Measurements from ENCODE around the gene ASPSCR1. TPM values are rescaled to one million over a fixed set of nuclear protein-coding genes. Genes with fewer than 3 reads are reported as not detected.
A peak's percentile ranks its signal among the peaks of the same experiment; 100 is the strongest.

The ASPSCR1 gene
- total and polyA plus RNA-seq, 2 of the 4 experiments (the other 2 are of a cell fraction): 7.2 to 17.2 TPM

GRCh38 chr17:82017612-82018151 is 40.3 kb downstream of the ASPSCR1 start:
- Histone ChIP-seq H4K20me1 (ENCODE audit: insufficient read depth, low read length) (peaks cover 24% of the 10 kb centered on the region), H2AK9ac (replicated peaks; ENCODE audit: low read depth, low read length, poor library complexity) (peak overlapping the region; percentile 15), H3K9me3 (ENCODE audit: control insufficient read depth, insufficient read depth, low read length) (no peaks in the 10 kb centered on the region), H3K18ac (ENCODE audit: low read depth, low read length) (no peak overlapping the region), H2BK20ac (ENCODE audit: low read depth, low read length) (no peak overlapping the region), H2AFZ (replicated peaks; ENCODE audit: low read length, poor library complexity) (no peak overlapping the region), H2AK5ac (ENCODE audit: low read depth, low read length) (no peak overlapping the region), H3K56ac (ENCODE audit: extremely low read depth, insufficient read depth, low read length) (no peak overlapping the region), H3K9me1 (ENCODE audit: insufficient read depth, low read length) (no peaks in the 10 kb centered on the region), H3K4me2 (ENCODE audit: low read depth, low read length) (no peak overlapping the region), H3K4ac (ENCODE audit: low read depth, low read length) (no peak overlapping the region), H3K4me3 (ENCODE audit: insufficient read depth, low read depth, low read length) (no peak overlapping the region), H3K23ac (ENCODE audit: low read depth, low read length) (no peak overlapping the region), H3K27ac (ENCODE audit: insufficient read depth, low read length) (no peak overlapping the region), H3K36me3 (ENCODE audit: control insufficient read depth, insufficient read depth, low read length) (peaks cover 6% of the 10 kb centered on the region; the same call in 1 of the 2 replicates), H4K5ac (ENCODE audit: low read depth, low read length) (no peak overlapping the region), H2BK120ac (ENCODE audit: low read depth, low read length) (no peak overlapping the region), H4K91ac (ENCODE audit: insufficient read depth, low read depth, low read length) (no peak overlapping the region), H3K9ac (ENCODE audit: low read depth, low read length) (no peak overlapping the region), H3K4me1 (ENCODE audit: control insufficient read depth, insufficient read depth, low read length) (peaks cover 8% of the 10 kb centered on the region), H4K8ac (ENCODE audit: low read depth in 2 of 2, low read length in 2 of 2) (no peak overlapping the region), H2BK15ac (ENCODE audit: low read depth, low read length) (no peak overlapping the region), H3K79me1 (ENCODE audit: low read depth in 1 of 2, low read length in 2 of 2) (peaks cover 6 to 32% of the 10 kb centered on the region in 2 experiments; a peak in 3 of 4 replicates), H2BK5ac (ENCODE audit: low read depth, low read length, poor library complexity, severe bottlenecking) (no peak overlapping the region), H3K27me3 (ENCODE audit: control insufficient read depth, insufficient read depth, low read length) (no peaks in the 10 kb centered on the region), H3K14ac (replicated peaks; ENCODE audit: low read depth, low read length) (no peak overlapping the region)
- POLR2A ChIA-PET (ENCODE audit: unreplicated experiment): no interaction called here
- CTCF ChIA-PET: no interaction called here
- intact Hi-C loops (cut with micrococcal nuclease): no loop called here
- 80% methylated on average over 3 of the region's 13 CpGs; no CpG with 5 or more reads in 1 of the 2 experiments for WGBS, 2 experiments (ENCODE audit: extremely low coverage in 2 of 2, insufficient read length in 1 of 2)
- dilution Hi-C loops (cut with HindIII; ENCODE audit: low sequenced_read_pairs, unreplicated experiment): no loop called here
- BruUV-seq (replicated peaks): no TSS peak
- DNase-seq: no peak
- in situ Hi-C loops (cut with MboI; ENCODE audit: low sequenced_read_pairs): loop anchor here (5.0 kb wide), 1 partner anchor 50 kb away; no protein-coding TSS in a partner anchor
- ATAC-seq (ENCODE audit: low read depth): no peak
- TF ChIP-seq SMC3 (IDR thresholded peaks at IDR 0.05; ENCODE audit: low read depth, low read length): no peak
